Measurements from ENCODE around the gene HSH2D. TPM values are rescaled to one million over a fixed set of nuclear protein-coding genes. Genes with fewer than 3 reads are reported as not detected.

The HSH2D gene
- total RNA-seq, 4 donors from 2014 or later = 0.52 to 0.83 (median 0.75) TPM; not detected in 1

DNA sequence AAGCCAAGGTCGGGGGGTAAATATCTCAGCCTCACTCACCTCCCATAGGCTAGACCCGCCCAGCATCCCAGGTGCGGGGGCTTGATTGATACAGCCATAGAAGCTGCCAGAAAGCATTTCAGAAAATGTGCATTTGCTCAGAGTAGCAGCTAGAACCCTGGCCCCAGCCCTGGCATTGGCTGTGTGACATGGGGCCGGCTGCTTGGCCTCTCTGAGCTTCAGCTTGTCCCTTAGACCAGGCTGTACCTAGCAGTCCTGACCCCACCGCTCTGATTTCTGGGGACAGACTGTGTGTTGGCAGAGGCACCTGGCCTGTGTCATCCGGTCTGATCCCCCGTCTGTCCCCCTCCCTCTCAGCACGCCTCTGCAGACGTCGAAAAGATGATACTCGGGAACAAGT, 16.4 kb upstream of the HSH2D start:
- peaks cover 59 to 100% (median 97%) of the 10 kb centered on the region in 4 donors for H3K36me3 ChIP-seq
- TF ChIP-seq POLR2AphosphoS5 (IDR thresholded peaks at IDR 0.05) (no peak), EP300 (IDR thresholded peaks at IDR 0.05) (no peak)

DNA sequence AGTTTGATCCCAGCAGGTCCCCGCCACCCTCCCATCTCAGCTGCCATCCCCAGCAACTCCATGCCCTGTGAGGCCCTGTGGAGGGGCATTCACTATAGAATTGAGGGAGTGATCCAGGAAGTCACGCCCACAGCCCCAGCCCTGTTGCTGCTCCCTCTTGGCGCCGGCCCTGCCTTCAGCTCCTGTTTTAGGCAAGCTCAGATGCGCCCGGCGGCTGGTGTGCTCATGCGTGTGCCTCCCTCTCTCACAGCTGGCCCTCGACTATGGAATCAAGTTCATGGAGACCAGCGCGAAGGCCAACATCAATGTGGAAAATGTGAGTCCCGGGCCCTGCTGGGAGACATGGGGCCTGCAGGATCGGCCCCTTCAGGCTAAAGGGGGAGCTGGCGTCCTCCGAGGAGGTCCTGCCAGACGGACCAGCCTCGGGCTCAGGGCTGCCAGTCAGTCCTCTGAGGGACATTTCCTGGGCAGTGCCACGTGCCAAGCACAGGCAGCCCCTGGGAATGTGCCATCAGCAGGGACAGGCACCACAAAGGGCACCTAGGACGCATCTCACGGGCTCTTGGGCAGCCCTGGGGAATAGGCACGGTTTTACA, 15.6 kb upstream of the HSH2D start:
- WGBS = 78% methylated on average over 9 of the region's 21 CpGs
- H3K4me3 ChIP-seq = no peak overlapping the region
- no peak for TF ChIP-seq POLR2A (IDR thresholded peaks at IDR 0.05; ENCODE audit: low read depth)
- no peak for TF ChIP-seq POLR2AphosphoS5 (IDR thresholded peaks at IDR 0.05)
- TF ChIP-seq, protein P1, sequence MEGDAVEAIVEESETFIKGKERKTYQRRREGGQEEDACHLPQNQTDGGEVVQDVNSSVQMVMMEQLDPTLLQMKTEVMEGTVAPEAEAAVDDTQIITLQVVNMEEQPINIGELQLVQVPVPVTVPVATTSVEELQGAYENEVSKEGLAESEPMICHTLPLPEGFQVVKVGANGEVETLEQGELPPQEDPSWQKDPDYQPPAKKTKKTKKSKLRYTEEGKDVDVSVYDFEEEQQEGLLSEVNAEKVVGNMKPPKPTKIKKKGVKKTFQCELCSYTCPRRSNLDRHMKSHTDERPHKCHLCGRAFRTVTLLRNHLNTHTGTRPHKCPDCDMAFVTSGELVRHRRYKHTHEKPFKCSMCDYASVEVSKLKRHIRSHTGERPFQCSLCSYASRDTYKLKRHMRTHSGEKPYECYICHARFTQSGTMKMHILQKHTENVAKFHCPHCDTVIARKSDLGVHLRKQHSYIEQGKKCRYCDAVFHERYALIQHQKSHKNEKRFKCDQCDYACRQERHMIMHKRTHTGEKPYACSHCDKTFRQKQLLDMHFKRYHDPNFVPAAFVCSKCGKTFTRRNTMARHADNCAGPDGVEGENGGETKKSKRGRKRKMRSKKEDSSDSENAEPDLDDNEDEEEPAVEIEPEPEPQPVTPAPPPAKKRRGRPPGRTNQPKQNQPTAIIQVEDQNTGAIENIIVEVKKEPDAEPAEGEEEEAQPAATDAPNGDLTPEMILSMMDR (IDR thresholded peaks at IDR 0.05) = no peak
- no peak for TF ChIP-seq EP300 (IDR thresholded peaks at IDR 0.05)
- no peaks in the 10 kb centered on the region for H3K4me1 ChIP-seq
- H3K27me3 ChIP-seq = no peaks in the 10 kb centered on the region
- no peak overlapping the region for H3K27ac ChIP-seq (replicated peaks in 1 of 4)
- intact Hi-C loops (cut with DNase I) = no loop called here
- no peak for DNase-seq (ENCODE audit: extremely low spot score)
- H3K36me3 ChIP-seq = peaks cover 59 to 100% (median 97%) of the 10 kb centered on the region in 4 donors
- no peaks in the 10 kb centered on the region for H3K9me3 ChIP-seq

More for the DNA sequence above, 16.4 kb upstream of the HSH2D start:
- Histone ChIP-seq H3K27ac (replicated peaks in 1 of 4) (no peak overlapping the region), H3K9me3 (no peaks in the 10 kb centered on the region), H3K4me3 (no peak overlapping the region), H3K27me3 (no peaks in the 10 kb centered on the region), H3K4me1 (no peaks in the 10 kb centered on the region)
- 83% methylated on average over 11 of the region's 11 CpGs for WGBS
- intact Hi-C loops (cut with DNase I) = no loop called here
- DNase-seq (ENCODE audit: extremely low spot score) = no peak

DNA sequence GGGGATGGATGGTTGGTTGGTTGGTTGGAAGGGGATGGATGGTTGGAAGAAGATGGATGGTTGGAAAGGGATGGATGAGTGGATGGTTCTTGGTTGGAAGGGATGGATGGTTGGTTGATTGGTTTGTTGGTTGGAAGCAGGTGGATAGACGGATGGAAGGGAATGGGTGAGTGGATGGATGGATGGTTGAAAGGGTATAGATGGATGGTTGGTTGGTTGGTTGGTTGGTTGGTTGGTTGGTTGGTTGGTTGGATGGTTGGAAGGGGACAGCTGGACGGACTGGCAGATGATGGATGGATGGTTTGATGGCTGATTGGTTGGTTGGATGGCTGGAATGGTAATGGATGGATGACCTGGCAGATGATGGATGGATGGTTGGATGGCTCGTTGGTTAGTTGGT, 11.8 kb upstream of the HSH2D start:
- Histone ChIP-seq H3K27me3 (no peaks in the 10 kb centered on the region), H3K27ac (replicated peaks in 1 of 4) (no peak overlapping the region), H3K4me1 (no peaks in the 10 kb centered on the region), H3K4me3 (no peak overlapping the region), H3K36me3 (peaks cover 51 to 79% (median 74%) of the 10 kb centered on the region in 4 donors), H3K9me3 (no peaks in the 10 kb centered on the region)
- TF ChIP-seq POLR2A (IDR thresholded peaks at IDR 0.05; ENCODE audit: low read depth) = no peak
- TF ChIP-seq, protein P1 (IDR thresholded peaks at IDR 0.05) = no peak
- no peak for TF ChIP-seq EP300 (IDR thresholded peaks at IDR 0.05)
- no peak for TF ChIP-seq POLR2AphosphoS5 (IDR thresholded peaks at IDR 0.05)
- WGBS = 87% methylated on average over 3 of the region's 3 CpGs
- intact Hi-C loops (cut with DNase I) = no loop called here
- DNase-seq (ENCODE audit: extremely low spot score) = no peak

DNA sequence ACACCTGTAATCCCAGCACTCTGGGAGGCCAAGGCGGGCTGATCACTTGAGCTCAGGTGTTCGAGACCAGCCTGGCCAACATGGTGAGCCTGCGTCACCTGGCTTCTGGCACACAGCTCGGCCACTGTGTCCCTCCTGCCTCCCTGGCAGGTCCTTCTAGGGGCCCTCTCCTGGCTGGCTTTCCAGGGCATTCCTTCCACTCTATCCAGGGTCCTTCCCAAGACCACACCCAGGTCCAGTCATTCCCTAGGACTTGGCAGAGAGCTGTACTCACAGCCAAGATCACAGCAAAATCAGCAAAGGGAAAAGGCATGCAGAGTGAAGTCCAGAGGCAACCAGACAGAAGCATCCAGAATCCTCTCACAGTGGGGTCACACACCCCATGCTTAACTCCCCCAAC, 9.7 kb upstream of the HSH2D start:
- no peak for DNase-seq (ENCODE audit: extremely low spot score)
- Histone ChIP-seq H3K27ac (replicated peaks in 1 of 4) (no peak overlapping the region), H3K27me3 (no peaks in the 10 kb centered on the region), H3K36me3 (peaks cover 36 to 57% (median 53%) of the 10 kb centered on the region in 4 donors), H3K4me1 (no peaks in the 10 kb centered on the region), H3K9me3 (no peaks in the 10 kb centered on the region), H3K4me3 (no peak overlapping the region)
- TF ChIP-seq, protein P1 (IDR thresholded peaks at IDR 0.05) = no peak
- TF ChIP-seq POLR2A (IDR thresholded peaks at IDR 0.05; ENCODE audit: low read depth) = no peak
- TF ChIP-seq EP300 (IDR thresholded peaks at IDR 0.05) = no peak
- TF ChIP-seq POLR2AphosphoS5 (IDR thresholded peaks at IDR 0.05) = no peak
- WGBS = 100% methylated on average over 1 of the region's 4 CpGs
- intact Hi-C loops (cut with DNase I) = no loop called here

DNA sequence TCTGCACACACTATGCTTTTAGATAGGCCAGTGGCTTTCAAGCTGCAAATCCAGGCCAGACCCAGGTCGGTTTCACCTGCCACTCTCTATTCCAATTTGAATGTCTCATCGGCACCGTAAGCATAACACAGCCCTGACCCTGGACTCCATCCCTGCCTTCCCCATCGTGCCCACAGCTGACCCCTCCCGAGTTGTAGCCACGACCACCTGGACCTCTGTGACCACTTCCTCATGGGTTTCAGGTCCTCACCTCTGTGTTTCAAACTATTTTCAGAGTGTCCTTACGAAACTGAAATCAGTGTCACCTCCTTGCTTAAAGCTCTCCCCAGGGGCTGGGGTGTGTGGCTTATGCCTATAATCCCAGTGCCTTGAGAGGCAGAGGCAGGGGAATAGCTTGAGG, 9.0 kb upstream of the HSH2D start:
- no peaks in the 10 kb centered on the region for H3K9me3 ChIP-seq
- H3K4me3 ChIP-seq = no peak overlapping the region
- H3K27me3 ChIP-seq = no peaks in the 10 kb centered on the region
- DNase-seq (ENCODE audit: extremely low spot score) = no peak
- WGBS = 75% methylated on average over 7 of the region's 7 CpGs
- no peaks in the 10 kb centered on the region for H3K4me1 ChIP-seq
- intact Hi-C loops (cut with DNase I) = no loop called here
- H3K36me3 ChIP-seq = peaks cover 29 to 51% (median 46%) of the 10 kb centered on the region in 4 donors
- H3K27ac ChIP-seq (replicated peaks in 1 of 4) = no peak overlapping the region
- TF ChIP-seq POLR2A (IDR thresholded peaks at IDR 0.05; ENCODE audit: low read depth) = no peak
- TF ChIP-seq POLR2AphosphoS5 (IDR thresholded peaks at IDR 0.05) = no peak
- TF ChIP-seq, protein P1 (IDR thresholded peaks at IDR 0.05) = no peak
- no peak for TF ChIP-seq EP300 (IDR thresholded peaks at IDR 0.05)
